Activated CD4-positive, alpha-beta T cell treated with anti-CD3 and anti-CD28 coated beads for 48 hours (primary cell): ENCODE measurements around the gene PTAFR.

ENCODE experiments used
- DNase-seq: peaks from one replicate; pipeline ENCODE4 v3.0.0-alpha.2; 2020

Gene PTAFR, protein sequence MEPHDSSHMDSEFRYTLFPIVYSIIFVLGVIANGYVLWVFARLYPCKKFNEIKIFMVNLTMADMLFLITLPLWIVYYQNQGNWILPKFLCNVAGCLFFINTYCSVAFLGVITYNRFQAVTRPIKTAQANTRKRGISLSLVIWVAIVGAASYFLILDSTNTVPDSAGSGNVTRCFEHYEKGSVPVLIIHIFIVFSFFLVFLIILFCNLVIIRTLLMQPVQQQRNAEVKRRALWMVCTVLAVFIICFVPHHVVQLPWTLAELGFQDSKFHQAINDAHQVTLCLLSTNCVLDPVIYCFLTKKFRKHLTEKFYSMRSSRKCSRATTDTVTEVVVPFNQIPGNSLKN

DNA sequence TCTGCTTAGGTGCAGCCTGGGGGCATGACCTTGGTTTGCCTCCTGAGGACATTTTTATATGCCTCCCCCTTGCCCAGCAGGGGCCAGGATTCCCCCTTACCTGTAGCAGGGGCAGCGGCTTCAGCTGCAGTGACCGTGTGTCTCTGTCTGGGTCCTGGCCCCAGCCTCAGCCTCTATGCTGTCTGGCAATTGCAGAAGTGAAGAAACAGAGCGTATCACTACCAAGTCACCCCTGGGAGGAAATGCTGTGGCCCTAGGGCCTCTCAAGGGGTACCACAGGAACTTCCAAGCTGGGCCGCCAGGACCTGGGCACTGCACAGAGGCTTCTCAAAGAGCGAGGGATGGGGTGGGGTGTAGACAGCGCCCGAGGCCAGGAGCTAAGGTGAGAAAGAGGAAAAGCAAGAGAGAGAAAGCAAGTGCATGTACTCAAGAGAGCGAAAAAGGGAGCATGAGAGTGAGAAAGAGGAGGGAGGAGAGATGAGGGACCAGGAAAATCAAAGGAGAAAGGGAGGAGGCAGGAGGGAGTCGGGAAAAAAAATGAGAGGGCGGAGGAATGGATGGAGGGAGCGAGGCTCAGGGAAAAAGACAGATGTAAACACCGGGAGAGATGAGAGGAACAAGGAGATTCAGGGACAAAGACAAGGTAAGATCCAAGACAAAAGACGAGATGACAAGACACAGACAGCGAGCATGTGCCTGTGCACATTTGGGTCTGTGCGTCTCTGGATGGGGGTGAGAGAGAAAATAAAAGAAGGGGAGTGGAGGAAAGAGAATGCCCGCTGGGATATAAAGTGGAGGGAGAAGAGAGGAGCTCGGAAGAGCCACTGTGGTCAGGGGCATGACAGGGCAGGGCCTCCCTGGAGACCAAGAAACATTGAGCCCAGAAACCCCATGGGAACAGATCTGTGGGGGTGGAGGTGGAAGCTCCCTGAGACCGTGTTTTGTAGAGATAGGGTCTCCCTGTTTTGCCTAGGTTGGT lies at the start of gene PTAFR:
TSS of gene PTAFR (minus strand) at position 199 of the 979 bp plus-strand sequence. CDS start 25,669 bp downstream, outside the sequence.
- DNase-seq = no peak

DNA sequence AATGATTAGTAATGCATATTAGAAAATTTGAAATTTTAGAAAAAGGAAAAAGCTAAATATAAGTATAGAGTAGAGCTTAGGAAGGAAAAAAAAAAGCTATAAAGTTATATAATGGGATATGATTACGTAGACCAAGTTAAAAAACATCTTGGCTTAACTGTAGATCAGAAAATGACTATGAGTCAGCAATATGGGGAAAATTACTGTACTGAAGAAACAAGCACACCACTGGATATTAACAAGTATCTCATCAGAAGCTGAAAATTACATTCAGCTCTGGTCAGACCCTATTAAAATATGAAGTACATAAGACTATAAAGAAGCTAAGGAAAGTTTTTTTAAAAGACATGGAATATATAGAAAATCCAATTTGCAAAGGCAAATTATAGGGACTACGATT lies 36.8 kb upstream of the PTAFR start:
- DNase-seq = no peak

DNA sequence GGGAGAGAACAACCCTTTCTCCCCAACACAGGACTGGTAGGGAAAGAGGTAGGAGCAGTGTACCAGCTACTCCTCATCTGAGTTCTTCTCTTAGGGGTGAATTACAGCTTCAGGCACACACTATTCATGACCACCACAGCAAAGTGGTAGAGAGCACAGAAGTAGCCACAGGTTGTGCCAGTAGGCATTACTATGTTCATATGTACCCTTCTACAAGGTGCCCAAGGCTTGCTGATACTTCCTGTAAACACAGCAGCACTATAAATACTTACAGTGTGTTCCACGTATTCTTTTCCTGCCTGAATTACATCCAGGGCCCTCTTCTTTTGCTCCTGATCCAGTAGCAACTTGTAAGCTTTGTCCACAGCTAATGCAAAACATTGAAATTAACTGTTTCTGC lies 33.2 kb upstream of the PTAFR start:
- DNase-seq = no peak

DNA sequence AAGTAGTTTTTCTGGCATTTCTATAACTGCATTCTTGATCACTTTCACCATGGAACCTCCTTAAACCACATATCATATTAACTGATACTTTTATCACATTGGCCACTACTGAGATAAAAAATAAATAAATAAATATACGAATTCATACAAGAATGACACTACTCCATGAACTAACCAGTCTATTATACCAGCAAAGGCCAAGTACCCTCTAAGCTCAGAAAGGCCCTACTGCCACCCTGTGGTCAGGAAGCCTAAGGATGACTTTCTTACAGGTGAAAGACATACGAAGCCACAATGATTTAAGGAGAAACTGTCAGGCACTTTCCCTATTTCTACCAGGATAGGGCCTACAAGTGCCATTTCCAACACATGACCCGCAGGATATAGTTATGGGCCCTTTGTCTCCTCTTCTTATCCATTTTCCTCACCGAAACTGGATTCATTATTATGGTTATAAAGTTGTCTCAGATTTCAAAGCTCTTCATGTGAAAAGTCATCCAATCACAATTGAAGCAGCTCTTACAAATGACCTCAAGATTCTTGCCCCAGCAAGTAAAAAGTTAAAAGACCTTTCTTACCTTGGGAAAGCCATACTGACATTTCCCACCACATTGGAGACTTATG lies 32.4 kb upstream of the PTAFR start:
- peak; percentile 68 for DNase-seq

DNA sequence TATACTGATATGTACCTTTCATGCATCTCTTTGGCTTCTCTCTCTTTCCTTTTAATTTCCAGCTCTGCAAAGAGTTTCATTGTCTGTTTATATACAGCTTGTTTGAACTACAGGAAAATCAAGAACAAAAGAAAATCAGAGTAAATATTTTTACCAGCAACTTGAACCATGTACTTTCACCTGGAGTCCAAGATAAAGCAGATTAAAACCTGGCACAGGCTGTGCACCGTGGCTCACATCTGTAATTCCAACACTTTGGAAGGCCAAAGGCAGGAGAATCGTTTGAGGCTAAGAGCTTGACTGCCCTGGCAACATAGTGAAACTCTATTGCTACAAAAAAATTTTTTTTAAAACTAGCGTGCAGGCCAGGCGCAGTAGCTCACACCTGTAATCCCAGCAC lies 28.8 kb upstream of the PTAFR start:
- no peak for DNase-seq

DNA sequence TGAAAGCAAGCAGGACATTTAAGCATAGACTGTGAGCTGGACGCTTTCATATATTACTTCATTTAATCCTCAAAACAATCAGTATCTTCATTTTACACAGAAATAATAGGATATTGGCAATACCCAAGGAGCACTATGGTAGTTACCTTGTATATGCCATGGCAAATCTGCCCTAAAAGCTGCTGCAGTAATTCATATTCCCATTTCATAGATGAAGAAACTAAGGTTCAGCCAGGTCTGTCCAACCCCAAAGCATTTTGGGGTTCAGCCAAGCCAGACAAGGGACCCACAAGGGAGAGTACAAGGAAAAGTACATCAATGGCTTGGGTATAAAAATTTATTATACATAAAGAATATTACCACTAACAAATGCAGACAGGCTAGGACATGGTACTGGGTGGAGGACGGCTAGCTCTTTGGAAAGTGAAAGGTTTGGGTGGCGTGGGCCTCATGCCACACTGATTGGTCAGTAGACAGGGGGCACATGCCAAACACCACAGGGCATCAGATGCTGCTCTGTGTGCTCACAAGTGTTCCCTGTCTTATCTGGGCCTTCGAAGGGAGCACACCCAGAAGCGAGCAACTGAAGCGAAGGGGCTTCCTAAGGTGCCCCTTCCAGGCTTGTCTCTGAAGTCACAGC lies 23.9 kb upstream of the PTAFR start:
- DNase-seq = no peak

DNA sequence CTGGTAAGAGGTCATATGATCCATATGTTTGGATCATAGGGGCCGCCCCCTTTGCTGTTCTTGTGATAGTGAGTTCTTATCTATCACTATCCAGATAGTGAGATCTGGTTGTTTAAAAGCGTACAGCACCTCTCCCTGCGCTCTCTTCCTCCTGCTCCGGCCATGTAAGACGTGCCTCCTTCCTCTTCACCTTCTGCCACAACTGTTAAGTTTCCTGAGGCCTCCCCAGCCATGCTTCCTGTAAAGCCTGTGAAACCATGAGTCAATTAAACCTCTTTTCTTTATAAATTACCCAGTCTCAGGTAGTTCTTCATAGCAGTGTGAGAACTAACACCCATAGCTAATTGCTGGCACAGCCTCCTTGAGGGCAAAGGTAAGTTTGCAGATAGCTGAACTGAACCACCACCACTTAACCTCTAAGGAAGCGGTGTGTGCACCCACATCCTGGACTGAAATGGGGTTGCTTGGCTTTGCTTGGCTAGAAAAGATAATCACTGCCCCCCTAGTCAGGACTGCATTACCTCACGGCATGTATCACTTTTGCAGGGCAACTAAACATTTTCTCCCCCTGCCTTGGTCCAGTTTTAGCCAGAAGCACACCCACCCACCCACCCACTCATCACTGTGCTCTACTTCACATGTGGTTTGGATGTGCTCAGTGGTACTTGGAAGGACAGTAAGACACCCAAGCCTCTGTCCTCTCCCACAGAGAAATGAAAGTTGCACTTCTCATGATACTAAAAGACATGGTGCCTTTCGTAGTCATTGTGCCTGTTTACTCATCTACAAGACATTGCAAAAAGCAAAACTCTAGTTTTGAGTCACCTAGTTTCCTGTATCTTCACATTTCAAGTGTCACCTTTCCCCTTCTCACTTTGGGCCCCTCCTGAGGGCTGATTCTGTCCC lies 23.1 kb upstream of the PTAFR start:
- DNase-seq = peak; percentile 71

DNA sequence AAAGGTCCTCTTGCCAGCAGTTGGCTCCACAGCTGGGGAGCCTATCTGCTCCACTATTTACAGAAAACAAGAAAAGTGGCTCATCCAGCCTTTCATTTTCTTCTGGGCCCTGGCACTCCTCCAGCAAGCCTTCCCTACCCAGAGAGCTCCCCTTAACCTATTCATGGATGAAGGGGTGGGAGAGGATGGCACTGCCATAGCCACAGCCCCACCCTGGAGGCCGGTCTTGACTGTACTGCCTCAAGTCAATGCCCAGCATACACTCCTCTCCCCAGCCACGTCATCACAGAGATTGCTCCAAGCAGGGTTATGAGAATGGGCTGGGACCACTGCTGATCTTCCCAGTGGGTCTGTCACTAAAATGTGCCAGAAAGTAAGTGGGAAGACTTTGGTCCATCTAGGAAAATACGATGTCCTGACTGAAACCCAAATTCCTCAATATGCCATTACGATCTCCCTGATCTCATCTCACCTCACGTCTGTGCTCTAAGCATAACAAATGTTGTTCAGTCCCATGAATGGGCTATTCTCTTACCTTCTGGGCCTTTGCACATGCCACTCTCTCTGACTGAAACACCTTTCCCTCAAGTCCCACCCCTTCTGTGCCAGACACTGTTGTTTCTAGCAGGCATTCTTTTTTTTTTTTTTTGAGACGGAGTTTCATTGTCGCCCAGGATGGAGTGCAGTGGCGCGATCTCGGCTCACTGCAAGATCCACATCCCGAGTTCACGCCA lies 21.4 kb upstream of the PTAFR start:
- no peak for DNase-seq

DNA sequence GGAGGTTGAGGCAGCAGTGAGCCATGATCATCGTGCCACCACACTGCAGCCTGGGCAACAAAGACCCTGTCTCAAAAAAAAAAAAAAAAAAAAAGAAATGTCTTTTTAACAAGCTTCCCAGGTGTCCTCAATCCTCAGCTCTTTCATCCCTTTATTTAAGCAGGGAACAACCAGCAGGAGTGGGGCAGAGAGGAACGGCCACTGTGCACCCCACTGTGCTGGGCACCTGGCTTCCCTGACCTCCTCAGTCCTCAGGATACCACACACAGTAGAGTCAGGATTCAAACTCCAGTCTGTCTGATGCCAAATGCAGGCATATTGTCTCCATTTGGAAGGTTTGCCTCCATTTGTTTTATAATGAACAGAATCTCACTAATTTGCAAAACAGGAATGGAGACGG lies 19.8 kb upstream of the PTAFR start:
- no peak for DNase-seq

DNA sequence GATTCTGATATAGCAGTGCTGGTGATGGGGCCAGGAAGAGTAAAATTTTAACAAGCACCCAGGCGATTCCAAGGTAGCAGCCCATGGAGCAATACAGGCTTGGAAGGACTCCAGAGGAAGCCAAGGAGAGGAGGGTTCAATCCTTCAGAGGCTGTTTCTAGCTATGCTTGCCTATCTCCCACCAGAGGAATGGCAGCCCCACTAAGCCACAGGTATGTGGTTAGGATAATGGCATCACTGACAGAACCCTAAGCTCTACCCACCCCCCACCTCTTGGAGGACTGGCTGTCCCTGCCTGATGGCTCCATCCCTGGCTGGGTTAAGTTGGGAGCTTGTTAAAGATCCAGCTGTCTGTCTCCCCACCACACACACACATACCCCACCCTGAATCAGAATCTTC lies 19.3 kb upstream of the PTAFR start:
- no peak for DNase-seq

DNA sequence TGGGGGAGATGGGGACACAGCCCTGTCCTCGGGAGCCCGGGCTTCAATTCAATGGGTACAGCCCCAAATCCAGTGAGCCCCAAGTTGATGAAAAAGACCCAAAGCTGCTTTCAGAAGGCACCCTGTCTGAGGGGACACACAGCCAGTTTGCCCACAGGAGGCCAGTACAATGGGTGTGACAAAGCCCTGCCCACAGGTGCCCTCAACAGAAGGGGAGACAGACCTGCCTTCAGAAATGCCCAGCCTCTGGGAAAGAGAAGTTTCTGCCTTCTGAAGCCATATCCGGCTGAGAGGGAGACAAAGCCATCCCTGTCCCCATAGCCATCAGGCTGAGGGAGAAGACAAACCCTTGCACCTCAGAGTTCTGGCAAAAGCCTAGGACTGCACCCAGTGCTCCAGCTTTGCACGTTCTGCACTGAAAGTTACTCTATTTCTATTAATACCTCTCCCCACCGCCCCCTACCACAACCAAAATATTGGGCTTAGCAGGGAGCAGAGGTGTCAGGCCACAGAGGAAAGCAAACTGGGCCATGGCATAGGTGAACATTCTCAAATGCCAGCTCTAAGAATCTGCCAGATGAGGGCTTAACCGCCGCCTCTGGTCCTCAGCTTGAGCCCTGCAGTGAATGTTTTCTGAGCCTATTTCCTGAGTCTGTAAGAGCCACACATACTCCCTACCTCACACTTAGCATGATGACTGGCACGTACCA lies 18.0 kb upstream of the PTAFR start:
- no peak for DNase-seq

DNA sequence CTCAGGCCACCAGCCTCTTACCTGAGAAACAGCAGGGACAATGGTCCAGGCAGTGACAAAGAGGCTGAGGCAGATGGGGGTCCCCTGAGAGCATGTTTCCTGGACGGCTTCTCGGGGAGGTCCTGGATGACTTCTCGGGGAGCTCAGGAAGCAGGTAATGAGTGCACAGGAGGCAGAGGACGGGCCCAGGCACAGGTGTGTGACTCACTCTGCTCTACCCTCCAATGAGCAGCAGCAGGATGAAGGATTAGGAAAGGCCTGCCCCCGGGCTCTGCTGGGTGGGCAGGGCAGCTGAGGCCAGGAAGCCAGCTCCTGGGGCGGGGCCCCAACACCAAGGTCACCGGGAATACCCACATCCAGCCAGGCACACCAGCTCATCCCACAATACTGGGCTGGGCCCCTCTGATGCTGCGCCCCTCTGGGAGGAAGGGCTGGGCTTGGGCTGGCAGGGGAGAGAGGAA lies 17.2 kb upstream of the PTAFR start:
- no peak for DNase-seq

DNA sequence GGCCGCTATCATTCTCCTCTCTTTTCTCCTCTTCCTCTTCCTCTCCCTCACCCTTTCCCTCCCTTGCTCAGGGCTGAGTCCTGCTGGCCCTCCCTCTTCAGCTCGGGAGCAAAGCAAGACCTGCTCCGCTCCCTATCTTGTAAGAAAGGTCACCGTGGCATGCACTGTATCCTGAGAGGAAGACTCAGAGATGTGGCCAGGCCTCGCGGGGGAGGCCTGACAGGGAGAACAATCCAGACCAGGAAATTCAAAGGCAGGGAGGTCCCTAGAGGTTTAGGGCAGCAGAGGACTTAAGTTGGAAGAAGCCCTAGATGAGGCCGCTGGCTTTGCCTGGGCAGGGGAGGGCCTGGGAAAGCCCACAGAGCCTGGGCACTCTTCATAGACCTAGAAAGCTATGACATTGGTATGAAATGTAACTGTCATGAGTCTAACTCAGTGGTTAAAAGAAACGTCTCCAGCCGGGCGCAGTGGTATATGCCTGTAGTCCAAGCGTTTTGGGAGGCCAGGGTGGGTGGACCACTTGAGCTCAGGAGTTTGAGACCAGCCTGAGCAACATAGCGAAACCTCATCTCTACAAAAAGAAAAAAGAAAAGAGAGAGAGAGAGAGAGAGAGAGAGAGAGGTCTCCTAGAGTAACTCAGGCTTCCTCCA lies 14.6 kb upstream of the PTAFR start:
- DNase-seq = no peak

DNA sequence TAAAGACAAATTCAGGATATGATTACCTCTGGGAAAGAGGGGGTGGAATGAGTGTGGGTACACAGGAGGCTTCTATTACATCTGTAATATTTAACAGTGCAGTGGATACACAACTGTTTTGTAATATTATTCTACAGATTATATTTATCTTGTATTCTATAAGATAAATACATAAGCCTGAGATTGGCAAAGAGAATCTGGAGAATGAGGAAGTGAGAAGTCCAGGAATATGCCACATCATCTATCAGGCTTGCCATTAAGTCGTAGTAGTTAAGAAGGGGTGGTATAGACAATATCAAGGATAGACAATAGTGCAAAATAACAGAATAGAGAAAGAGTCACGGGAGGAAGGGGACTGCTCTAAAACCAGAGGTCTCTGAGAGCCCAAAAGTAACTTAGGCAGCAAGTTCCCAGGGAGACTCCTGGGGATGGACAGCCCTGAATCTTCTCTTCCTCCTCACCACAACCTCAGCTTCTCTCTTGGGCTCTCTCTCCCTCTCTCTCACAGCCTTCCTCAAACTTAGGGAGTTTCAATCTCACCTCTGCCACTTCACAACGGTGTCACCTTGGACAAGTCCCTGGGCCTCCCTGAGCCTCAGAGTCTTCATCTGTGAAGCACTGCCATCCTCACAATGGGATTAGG lies 14.0 kb upstream of the PTAFR start:
- DNase-seq = no peak

DNA sequence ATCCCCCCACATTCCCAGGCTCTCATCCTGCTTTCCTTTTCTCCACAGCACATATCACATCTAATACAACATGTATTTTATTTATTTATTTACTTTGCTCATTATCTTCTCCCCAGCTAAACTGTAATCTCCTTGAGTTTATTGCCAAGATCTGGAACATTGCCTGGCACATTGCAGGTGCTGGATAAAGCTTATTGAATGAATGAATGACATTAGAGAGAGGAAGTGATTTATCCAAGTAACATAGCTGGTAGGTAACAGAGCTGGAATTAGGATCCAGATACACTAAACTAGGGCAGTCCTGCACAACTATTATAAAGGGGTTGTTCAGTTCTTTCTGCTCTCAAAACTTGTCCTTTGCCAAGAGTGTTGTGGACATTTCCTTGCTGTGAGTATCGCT lies 8.6 kb upstream of the PTAFR start:
- no peak for DNase-seq

DNA sequence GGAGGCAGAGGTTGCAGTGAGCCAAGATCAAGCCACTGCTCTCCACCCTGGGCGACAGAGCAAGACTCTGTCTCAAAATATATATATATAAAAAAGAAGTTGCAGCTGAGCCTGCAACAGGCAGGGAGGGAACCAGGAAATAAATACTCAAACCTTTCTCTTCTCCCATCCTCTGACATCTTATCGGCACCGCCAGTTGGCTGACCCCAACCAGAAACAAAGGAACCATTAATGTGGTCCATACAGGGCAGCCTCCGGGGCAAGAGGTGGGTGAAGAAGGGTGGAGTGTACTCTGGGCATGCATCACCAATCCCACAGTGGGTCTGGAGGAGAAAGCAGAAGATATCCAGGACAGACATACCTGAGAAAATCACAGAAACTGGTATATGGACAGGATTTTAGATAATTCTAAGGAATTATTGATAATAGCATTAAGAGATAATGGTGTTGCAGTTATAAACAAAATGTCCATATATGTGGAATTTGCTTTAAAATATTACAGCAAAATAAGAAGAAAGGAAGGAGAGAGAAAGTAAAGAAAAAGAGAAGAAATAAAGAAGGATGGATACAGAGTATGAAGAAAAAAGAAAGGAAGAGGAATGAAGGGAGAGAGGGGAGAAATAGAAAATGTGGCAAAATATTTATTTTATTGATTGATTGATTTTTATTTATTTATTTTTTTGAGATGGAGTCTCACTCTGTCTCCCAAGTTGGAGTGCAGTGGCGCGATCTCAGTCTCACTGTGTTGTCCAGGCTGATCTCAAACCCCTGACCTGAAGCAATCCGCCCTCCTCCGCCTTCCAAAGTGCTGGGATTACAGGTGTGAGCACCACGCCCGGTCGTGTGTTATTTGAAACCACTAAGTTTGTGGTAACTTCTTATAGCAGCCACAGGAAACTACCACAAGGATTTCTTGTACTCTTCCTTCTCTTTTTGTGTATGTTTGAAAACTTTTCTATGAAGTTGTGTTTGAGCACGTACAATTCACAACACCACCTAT lies 4.1 kb upstream of the PTAFR start:
- no peak for DNase-seq

DNA sequence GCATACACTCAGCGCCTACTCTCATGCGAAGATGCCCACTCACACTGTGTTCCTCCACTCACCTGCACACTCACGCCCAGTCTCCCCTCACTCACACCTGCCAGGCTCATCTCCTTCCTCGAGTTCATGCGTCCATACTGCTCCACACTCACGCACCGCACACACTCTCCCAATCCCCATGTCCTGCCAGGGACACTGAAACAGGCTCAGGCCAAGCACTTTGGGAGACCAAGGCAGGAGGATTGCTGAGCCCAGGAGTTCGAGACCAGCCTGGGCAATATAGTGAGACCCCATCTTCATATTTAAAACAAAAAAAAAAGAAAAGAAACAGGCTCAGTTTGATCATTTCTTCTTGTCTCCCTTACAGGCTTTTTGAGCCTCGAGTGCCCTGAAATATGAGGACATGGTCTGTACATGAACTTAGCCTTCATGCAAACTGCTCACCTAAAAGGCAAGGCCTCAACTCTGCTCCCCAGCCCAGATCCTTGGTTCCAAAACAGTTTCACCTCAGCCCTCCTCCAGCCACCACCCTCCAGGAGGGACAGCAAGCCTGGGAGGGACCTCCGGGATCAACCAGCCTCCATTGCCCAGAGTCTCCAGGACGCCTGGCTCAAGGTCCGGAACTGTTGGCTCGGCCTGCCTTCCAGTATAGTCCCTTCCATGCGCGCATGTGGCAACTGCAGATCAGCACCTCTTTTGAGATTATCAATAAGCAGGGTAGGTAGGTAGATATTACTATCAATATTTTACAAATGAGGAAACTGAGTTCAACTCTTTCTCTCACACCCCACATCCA lies 2.4 kb upstream of the PTAFR start:
- no peak for DNase-seq
